Ovary (tissue), 9 donors: Measurements from ENCODE around the gene PATL2. TPM values are rescaled to one million over a fixed set of nuclear protein-coding genes. Genes with fewer than 3 reads are reported as not detected.
"Not testable (repeated sequence)": the region's sequence is repeated elsewhere in the genome, so short reads cannot be mapped to it uniquely, and the experiment has no call there.

ENCODE experiments used
- DNase-seq, 5 donors: peaks; one replicate each; pipeline ENCODE4 v3.0.0-alpha.2; 2019 to 2020
- H3K27ac ChIP-seq, 2 donors: fragments of 200-600 bp; one replicate each; pipeline versions ENCODE4 v1.5.1 to v1.8.0; 2019 to 2022
- H3K27me3 ChIP-seq: fragments of 200-600 bp; one replicate; pipeline ENCODE4 v1.8.0; 2022
- H3K36me3 ChIP-seq: fragments of 200-600 bp; sonication (generic); one replicate; pipeline ENCODE4 v1.5.1; 2019
- H3K4me1 ChIP-seq: one replicate; pipeline ENCODE4 v1.8.1; 2013; ENCODE audit warnings: mild to moderate bottlenecking, moderate library complexity; ENCODE audit not compliant: insufficient read depth
- H3K4me3 ChIP-seq: fragments of 200-600 bp; sonication (generic); one replicate; pipeline ENCODE4 v1.5.1; 2017
- H3K9me3 ChIP-seq, 2 donors: fragments of 200-600 bp in 1 of 2; sonication (generic) in 1 of 2; one replicate each; pipeline versions ENCODE4 v1.5.1 to v1.8.1; 2013 to 2019; ENCODE audit warnings: mild to moderate bottlenecking in 1 of 2, moderate library complexity in 1 of 2
- EP300 ChIP-seq: sonication (generic); formaldehyde crosslinking; IDR thresholded peaks from one replicate; pipeline ENCODE4 v1.6.1; 2017; ENCODE audit warnings: antibody characterized with exemption
- POLR2A ChIP-seq: fragments of 450-650 bp; IDR thresholded peaks from one replicate; pipeline ENCODE4 v1.6.1; 2017; ENCODE audit warnings: antibody characterized with exemption, mild to moderate bottlenecking, moderate library complexity
- WGBS, 3 donors: extraction: QIAGEN DNeasy Blood & Tissue Kit in 1 of 3; methylation state at CpG; one replicate each; pipeline versions ENCODE4 v1.1.5 to v1.1.7; 2013 to 2017; 5-methylcytosine and 5-hydroxymethylcytosine counted together
- intact Hi-C, 4 donors: fragments of 100-400 bp; cut with DNase I; formaldehyde crosslinking; loops; one replicate each; pipeline versions ENCODE4 v1.11.0 to v1.15.1; 2022 to 2023
- polyA plus RNA-seq, 2 donors: library from polyadenylated mRNA; stranded (reverse); fragments of 200-250 nt in 1 of 2; fragments of 350-450 nt in 1 of 2; fragmentation: Illumina TruSeq in 1 of 2; extraction: RNeasy Lipid Tissue Mini Kit (QIAGEN cat#74804) in 1 of 2; gene quantifications; one replicate each; pipeline ENCODE4 v1.2.3, GENCODE V29; 2013 to 2014
- total RNA-seq, 7 donors: library from RNA; depleted of rRNA in 2 of 7; stranded (reverse); fragments of >200 nt in 2 of 7; fragmentation: NEBNext Ultra II Directional in 3 of 7; extraction: Animal tissue kit (Norgen Biotek cat#: 25700) in 3 of 7; gene quantifications; one replicate each; pipeline versions ENCODE4 v1.1.0 to v1.2.4, GENCODE V29; 2016 to 2023
- TF ChIP-seq, protein P1 (sequence below), 3 donors: fragments of 450-650 bp in 2 of 3; fragments of 200-600 bp in 1 of 3; IDR thresholded peaks; one replicate each; pipeline versions ENCODE4 v1.5.1 to v1.8.0; 2016 to 2022; ENCODE audit warnings: antibody characterized with exemption in 3 of 3, mild to moderate bottlenecking in 1 of 3
- donor health status: DM: no; HTN: no; CAD: no; lungs with moderate emphysema.
- donor health status: DM: no; HTN: no; CAD: no.
- donor health status: Bipolar disorder and iron deficiency.
- donor health status: DM: yes; HTN: yes; CAD: no.
- donor health status: DM: no; HTN: no; CAD: no.
- donor health status: DM: yes; HTN: yes; CAD: no.

PATL2 gene
- total and polyA plus RNA-seq, 9 donors = 0.20 to 2.3 (median 1.3) TPM

DNA sequence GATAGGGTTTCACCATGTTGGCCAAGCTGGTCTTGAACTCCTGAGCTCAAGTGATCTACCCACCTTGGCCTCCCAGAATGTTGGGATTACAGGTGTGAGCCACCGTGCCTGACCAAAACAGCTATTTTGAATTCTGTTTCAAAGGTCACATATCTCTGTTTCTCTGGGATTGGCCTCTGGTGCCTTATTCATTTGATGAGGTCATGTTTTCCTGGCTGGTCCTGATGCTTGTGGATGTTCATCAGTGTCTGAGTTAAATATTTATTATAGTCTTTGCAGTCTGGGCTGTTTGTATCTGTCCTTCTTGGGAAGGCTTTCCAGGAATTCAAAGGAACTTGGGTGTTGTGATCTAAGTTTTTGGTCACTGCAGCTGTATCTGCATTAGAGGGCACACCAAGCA is 5.1 kb downstream of the PATL2 start:
- Histone ChIP-seq H3K27ac (no peak overlapping the region), H3K27me3 (no peaks in the 10 kb centered on the region), H3K4me3 (no peak overlapping the region), H3K4me1 (no peaks in the 10 kb centered on the region), H3K36me3 (no peaks in the 10 kb centered on the region), H3K9me3 (no peaks in the 10 kb centered on the region)
- 74 to 92% (median 79%) methylated on average over 1 of the region's 1 CpG for WGBS, 3 donors
- no peak for DNase-seq
- TF ChIP-seq POLR2A = no peak
- TF ChIP-seq, protein P1, sequence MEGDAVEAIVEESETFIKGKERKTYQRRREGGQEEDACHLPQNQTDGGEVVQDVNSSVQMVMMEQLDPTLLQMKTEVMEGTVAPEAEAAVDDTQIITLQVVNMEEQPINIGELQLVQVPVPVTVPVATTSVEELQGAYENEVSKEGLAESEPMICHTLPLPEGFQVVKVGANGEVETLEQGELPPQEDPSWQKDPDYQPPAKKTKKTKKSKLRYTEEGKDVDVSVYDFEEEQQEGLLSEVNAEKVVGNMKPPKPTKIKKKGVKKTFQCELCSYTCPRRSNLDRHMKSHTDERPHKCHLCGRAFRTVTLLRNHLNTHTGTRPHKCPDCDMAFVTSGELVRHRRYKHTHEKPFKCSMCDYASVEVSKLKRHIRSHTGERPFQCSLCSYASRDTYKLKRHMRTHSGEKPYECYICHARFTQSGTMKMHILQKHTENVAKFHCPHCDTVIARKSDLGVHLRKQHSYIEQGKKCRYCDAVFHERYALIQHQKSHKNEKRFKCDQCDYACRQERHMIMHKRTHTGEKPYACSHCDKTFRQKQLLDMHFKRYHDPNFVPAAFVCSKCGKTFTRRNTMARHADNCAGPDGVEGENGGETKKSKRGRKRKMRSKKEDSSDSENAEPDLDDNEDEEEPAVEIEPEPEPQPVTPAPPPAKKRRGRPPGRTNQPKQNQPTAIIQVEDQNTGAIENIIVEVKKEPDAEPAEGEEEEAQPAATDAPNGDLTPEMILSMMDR (IDR thresholded peaks at IDR 0.05) = no peak
- TF ChIP-seq EP300 = no peak
- intact Hi-C loops = no loop called here

DNA sequence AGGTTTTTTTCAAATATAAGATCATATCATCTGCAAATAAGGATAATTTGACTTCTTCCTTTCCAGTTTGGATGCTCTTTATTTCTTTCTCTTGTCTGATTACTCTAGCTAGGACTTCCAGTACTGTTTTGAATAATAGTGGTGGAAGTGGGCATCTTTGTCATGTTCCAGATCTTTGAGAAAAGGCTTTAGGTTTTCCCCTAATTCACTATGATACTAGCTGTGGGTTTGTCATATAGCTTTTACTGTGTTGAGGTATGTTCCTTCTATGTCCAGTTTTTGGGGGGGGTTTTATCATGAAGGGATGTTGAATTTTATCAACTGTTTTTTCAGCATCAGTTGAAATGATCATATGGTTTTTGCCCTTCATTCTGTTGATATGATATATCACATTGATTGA is 10.4 kb downstream of the PATL2 start:
- H3K4me1 ChIP-seq, H3K27ac ChIP-seq, H3K27me3 ChIP-seq, H3K36me3 ChIP-seq, H3K4me3 ChIP-seq, DNase-seq, H3K9me3 ChIP-seq, intact Hi-C loops: not testable (repeated sequence)

DNA sequence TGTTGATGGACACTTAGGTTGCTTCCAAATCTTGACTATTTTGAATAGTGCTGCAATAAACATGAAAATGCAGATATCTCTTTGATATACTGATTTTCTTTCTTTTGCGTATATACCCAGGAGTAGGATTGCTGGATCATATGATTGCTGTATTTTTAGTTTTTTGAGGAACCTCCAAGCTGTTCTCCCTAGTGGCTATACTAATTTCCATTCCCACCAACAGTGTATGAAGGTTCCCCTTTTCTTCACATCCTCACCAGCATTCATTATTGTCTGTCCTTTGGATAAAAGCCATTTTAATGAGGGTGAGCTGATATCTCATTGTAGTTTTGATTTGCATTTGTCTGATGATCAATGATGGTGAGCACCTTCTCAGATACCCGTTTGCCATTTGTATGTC is 12.5 kb downstream of the PATL2 start:
- no peak overlapping the region for H3K4me3 ChIP-seq
- H3K36me3 ChIP-seq = no peaks in the 10 kb centered on the region
- intact Hi-C loops = no loop called here
- TF ChIP-seq, protein P1 (IDR thresholded peaks at IDR 0.05) = no peak
- TF ChIP-seq EP300 (no peak), POLR2A (no peak)
- peaks cover 0 to 3% of the 10 kb centered on the region in 2 donors for H3K9me3 ChIP-seq
- H3K4me1 ChIP-seq = no peaks in the 10 kb centered on the region
- no peak for DNase-seq
- H3K27ac ChIP-seq = no peak overlapping the region
- WGBS, 3 donors = 82 to 91% (median 84%) methylated on average over 2 of the region's 2 CpGs
- no peaks in the 10 kb centered on the region for H3K27me3 ChIP-seq

DNA sequence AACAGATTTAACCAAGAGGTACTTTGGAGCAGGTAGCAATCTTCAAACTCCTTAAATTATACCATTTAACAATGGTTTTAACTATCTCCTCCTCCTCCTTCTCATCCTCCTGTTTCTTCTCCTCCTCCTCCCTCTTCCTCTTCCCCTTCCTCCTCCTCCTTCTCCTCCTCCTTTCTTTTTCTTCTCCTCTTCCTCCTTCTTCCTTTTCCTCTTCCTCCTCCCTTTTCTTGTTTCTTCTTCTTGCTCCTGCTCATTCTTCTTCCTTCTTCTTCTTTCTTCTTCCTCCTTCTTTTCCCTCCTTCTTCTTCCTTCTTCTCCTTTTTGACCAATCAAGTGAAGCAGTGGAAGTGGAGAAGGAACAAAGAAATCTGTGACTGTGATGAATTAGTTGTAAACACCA is 14.1 kb downstream of the PATL2 start:
- no peaks in the 10 kb centered on the region for H3K4me1 ChIP-seq
- no peak for DNase-seq
- TF ChIP-seq POLR2A = no peak
- TF ChIP-seq, protein P1 (IDR thresholded peaks at IDR 0.05) = no peak
- no peak for TF ChIP-seq EP300
- H3K4me3 ChIP-seq = no peak overlapping the region
- intact Hi-C loops = no loop called here
- no peak overlapping the region for H3K27ac ChIP-seq
- H3K27me3 ChIP-seq = no peaks in the 10 kb centered on the region
- H3K36me3 ChIP-seq = no peaks in the 10 kb centered on the region
- peaks cover 0 to 3% of the 10 kb centered on the region in 2 donors for H3K9me3 ChIP-seq

DNA sequence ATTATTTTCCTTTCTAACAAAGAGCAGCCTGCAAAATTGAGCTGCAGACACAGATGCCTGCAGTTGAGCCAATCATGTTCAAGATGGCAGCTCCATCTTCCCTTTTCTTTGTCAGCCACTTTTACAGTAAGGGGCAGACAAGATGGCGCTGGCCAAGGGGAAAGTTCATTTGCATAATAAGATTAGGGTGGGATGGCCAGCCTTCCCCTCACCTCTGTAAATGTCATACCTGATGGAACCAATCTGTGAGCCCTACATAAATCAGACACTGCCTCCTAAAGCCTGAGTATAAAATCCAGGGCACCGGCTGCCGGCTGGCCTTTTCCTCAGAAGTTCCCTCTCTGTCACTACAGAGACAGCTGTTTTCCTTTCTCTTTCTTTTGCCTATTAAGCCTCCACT is 15.8 kb downstream of the PATL2 start:
- 42 to 49% (median 43%) methylated on average over 3 of the region's 3 CpGs for WGBS, 3 donors
- Histone ChIP-seq H3K27me3 (no peaks in the 10 kb centered on the region), H3K36me3 (no peaks in the 10 kb centered on the region), H3K4me1 (no peaks in the 10 kb centered on the region), H3K9me3 (peaks cover 0 to 1% of the 10 kb centered on the region in 2 donors), H3K27ac (no peak overlapping the region), H3K4me3 (no peak overlapping the region)
- no peak for DNase-seq
- TF ChIP-seq, protein P1 (IDR thresholded peaks at IDR 0.05) = no peak
- intact Hi-C loops = no loop called here
